Measurements from ENCODE around the gene MEP1A. TPM values are rescaled to one million over a fixed set of nuclear protein-coding genes. Genes with fewer than 3 reads are reported as not detected.

Gene MEP1A
- total RNA-seq, 1 experiment from 2014 or later, result 8.1 TPM

DNA sequence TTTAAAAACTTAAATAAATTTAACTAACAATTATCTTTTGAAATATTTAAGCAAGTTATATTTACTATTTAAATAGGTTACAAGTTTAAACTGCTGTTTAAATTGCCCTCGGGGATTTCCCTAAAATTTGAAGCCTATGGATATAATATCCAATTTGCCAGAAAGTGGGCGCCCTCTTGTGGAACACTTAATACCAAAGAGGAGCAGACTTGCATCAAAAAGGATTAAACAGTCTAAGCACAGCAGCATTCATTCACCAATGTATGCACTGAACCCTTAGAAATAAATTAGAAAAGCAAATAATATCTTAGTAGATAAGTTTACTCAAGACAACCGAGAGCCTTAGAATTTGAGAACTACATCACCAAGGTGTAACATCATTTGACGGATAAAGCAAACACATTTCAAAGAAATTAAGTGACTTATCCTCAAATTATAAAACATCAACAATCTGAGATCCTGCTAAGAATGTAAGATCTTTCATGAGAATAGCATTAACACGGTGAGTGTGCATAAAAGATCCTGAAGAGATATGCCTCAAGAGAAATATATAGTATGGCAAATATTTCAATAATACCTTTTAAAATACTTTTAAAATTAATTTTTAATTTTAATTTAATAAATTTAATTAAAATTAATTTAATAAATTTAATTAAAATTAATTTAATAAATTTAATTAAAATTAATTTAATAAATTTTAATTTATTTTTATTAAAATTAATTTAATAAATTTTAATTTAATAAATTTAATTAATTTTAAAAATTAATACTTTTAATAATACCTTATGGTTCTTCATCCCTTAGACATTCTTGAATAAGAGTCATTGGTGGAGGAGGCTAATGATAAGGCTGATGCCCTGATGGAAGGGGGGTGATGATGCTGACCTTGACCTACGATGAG lies 11.5 kb upstream of the MEP1A start:
- Histone ChIP-seq H3K4me1 (no peaks in the 10 kb centered on the region), H3K36me3 (ENCODE audit: control insufficient read depth, insufficient read depth, low read length) (no peaks in the 10 kb centered on the region), H3K27me3 (replicated peaks; ENCODE audit: control insufficient read depth, insufficient read depth, low read length) (no peaks in the 10 kb centered on the region), H3K9me3 (no peaks in the 10 kb centered on the region), H3K4me3 (ENCODE audit: low read depth, low read length) (no peak overlapping the region)
- H3K27ac Mint-ChIP-seq (ENCODE audit: unreplicated experiment), result no peak overlapping the region
- H3K9me3 Mint-ChIP-seq (ENCODE audit: unreplicated experiment), result no peaks in the 10 kb centered on the region
- no TSS peak for BruUV-seq (replicated peaks)
- ChIA-PET POLR2A (no interaction called here), CTCF (no interaction called here)
- peaks cover 7% of the 10 kb centered on the region for H3K4me1 Mint-ChIP-seq (ENCODE audit: low read depth, unreplicated experiment)
- H3K27me3 Mint-ChIP-seq (ENCODE audit: insufficient read depth, unreplicated experiment), result no peaks in the 10 kb centered on the region
- H3K4me3 Mint-ChIP-seq (ENCODE audit: unreplicated experiment), result no peak overlapping the region
- DNase-seq, result peak; percentile 48 to 68
- intact Hi-C loops (cut with micrococcal nuclease; ENCODE audit: unreplicated experiment), result loop anchor here (1.0 to 5.0 kb wide), 3 partner anchors 47 to 362 kb away; partner anchors contain the start of genes CYP39A1 and SLC25A27
- TF ChIP-seq, protein P1, sequence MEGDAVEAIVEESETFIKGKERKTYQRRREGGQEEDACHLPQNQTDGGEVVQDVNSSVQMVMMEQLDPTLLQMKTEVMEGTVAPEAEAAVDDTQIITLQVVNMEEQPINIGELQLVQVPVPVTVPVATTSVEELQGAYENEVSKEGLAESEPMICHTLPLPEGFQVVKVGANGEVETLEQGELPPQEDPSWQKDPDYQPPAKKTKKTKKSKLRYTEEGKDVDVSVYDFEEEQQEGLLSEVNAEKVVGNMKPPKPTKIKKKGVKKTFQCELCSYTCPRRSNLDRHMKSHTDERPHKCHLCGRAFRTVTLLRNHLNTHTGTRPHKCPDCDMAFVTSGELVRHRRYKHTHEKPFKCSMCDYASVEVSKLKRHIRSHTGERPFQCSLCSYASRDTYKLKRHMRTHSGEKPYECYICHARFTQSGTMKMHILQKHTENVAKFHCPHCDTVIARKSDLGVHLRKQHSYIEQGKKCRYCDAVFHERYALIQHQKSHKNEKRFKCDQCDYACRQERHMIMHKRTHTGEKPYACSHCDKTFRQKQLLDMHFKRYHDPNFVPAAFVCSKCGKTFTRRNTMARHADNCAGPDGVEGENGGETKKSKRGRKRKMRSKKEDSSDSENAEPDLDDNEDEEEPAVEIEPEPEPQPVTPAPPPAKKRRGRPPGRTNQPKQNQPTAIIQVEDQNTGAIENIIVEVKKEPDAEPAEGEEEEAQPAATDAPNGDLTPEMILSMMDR (IDR thresholded peaks at IDR 0.05; ENCODE audit: insufficient read depth in 1 of 2, low read depth in 1 of 2, low read length in 1 of 2, severe bottlenecking in 1 of 2, unreplicated experiment in 1 of 2), result peak; percentile 66 to 67
- no peaks in the 10 kb centered on the region for H3K36me3 Mint-ChIP-seq (ENCODE audit: insufficient read depth, unreplicated experiment)

DNA sequence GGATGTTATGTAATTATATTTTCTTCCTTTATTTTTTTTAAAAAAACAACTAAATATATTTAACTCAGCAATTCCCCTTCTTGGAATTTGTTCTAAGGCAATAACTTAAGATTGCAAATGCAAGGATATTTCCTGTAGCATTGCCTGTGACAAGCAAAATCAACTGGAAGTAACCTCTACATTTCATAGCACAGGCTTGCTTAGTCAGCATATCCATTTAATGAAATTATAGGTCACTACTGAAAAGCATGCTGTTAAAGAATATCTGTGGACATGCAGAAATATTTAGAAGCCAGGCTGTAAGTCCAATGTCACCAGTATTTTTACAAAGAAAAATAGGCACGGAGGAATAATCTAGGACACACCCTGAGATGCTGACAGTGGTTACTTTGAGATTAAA lies 8.7 kb upstream of the MEP1A start:
- Mint-ChIP-seq H3K27me3 (ENCODE audit: insufficient read depth, unreplicated experiment) (no peaks in the 10 kb centered on the region), H3K4me3 (ENCODE audit: unreplicated experiment) (no peak overlapping the region), H3K27ac (ENCODE audit: unreplicated experiment) (no peak overlapping the region), H3K4me1 (ENCODE audit: low read depth, unreplicated experiment) (peaks cover 15% of the 10 kb centered on the region), H3K9me3 (ENCODE audit: unreplicated experiment) (no peaks in the 10 kb centered on the region), H3K36me3 (ENCODE audit: insufficient read depth, unreplicated experiment) (no peaks in the 10 kb centered on the region)
- DNase-seq, result no peak
- H3K36me3 ChIP-seq (ENCODE audit: control insufficient read depth, insufficient read depth, low read length), result no peaks in the 10 kb centered on the region
- intact Hi-C loops (cut with micrococcal nuclease; ENCODE audit: unreplicated experiment), result loop anchor here (5.0 kb wide), 1 partner anchor 132 kb away; the partner anchor contains the start of genes CYP39A1 and SLC25A27
- no peak overlapping the region for H3K4me3 ChIP-seq (ENCODE audit: low read depth, low read length)
- ChIA-PET POLR2A (no interaction called here), CTCF (no interaction called here)
- BruUV-seq (replicated peaks), result no TSS peak
- H3K4me1 ChIP-seq, result peaks cover 6% of the 10 kb centered on the region
- TF ChIP-seq, protein P1 (IDR thresholded peaks at IDR 0.05; ENCODE audit: insufficient read depth in 1 of 2, low read depth in 1 of 2, low read length in 1 of 2, severe bottlenecking in 1 of 2, unreplicated experiment in 1 of 2), result no peak
- H3K27me3 ChIP-seq (replicated peaks; ENCODE audit: control insufficient read depth, insufficient read depth, low read length), result no peaks in the 10 kb centered on the region
- no peaks in the 10 kb centered on the region for H3K9me3 ChIP-seq

DNA sequence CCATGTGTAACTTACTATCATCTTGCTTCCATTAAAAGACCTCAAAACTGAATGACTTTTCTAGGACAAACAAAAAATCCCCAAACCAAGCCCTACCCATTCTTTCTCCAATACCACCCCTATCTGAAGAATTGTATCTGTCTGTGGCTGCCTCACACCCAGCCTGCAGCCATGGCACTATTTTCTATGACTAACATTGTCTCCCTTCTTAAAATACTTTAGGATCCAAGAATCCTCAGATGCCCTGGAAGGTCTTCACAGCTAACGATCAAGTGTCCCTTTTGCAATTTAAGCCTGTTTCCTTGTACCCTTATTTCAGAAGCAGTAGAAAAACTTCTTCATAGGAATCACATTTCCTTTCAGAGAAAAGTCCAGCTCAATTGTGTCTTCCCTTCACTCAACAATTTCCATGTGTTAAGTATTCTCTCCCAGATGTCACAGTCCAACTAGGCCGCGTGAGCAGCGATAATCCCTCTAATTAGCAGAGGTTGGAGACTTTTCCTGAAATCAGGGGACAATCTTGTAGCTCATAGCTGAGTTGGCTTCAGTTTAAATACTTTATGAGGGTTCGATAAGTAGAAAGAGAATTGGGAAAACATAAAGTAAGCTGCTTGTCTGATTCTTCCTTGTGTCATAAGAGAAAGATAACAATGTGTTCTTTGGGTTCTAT lies 5.2 kb upstream of the MEP1A start:
- H3K27me3 Mint-ChIP-seq (ENCODE audit: insufficient read depth, unreplicated experiment), result no peaks in the 10 kb centered on the region

More for the DNA sequence above, 5.2 kb upstream of the MEP1A start:
- no peaks in the 10 kb centered on the region for H3K9me3 Mint-ChIP-seq (ENCODE audit: unreplicated experiment)
- DNase-seq, result no peak
- H3K27me3 ChIP-seq (replicated peaks; ENCODE audit: control insufficient read depth, insufficient read depth, low read length), result no peaks in the 10 kb centered on the region
- intact Hi-C loops (cut with micrococcal nuclease; ENCODE audit: unreplicated experiment), result no loop called here
- no peak overlapping the region for H3K4me3 Mint-ChIP-seq (ENCODE audit: unreplicated experiment)
- CTCF ChIA-PET, result no interaction called here
- peaks cover 36% of the 10 kb centered on the region for H3K4me1 ChIP-seq
- BruUV-seq (replicated peaks), result no TSS peak
- peaks cover 38% of the 10 kb centered on the region for H3K4me1 Mint-ChIP-seq (ENCODE audit: low read depth, unreplicated experiment)
- TF ChIP-seq, protein P1 (IDR thresholded peaks at IDR 0.05; ENCODE audit: insufficient read depth in 1 of 2, low read depth in 1 of 2, low read length in 1 of 2, severe bottlenecking in 1 of 2, unreplicated experiment in 1 of 2), result no peak
- no peak overlapping the region for H3K4me3 ChIP-seq (ENCODE audit: low read depth, low read length)
- H3K9me3 ChIP-seq, result no peaks in the 10 kb centered on the region
- H3K36me3 ChIP-seq (ENCODE audit: control insufficient read depth, insufficient read depth, low read length), result no peaks in the 10 kb centered on the region
- POLR2A ChIA-PET, result no interaction called here
- no peaks in the 10 kb centered on the region for H3K36me3 Mint-ChIP-seq (ENCODE audit: insufficient read depth, unreplicated experiment)
- peak overlapping the region; percentile 25 for H3K27ac Mint-ChIP-seq (ENCODE audit: unreplicated experiment)

All from Caco-2 (cell line).